Activated CD4-positive, alpha-beta memory T cell treated with anti-CD3 and anti-CD28 coated beads, Interleukin-2, amount 10 ng/mL, durations not matched to agents 7 days and 5 days (primary cell): ENCODE data around the gene SLC25A19. TPM values are rescaled to one million over a fixed set of nuclear protein-coding genes. Genes with fewer than 3 reads are reported as not detected.

Experiments
- CTCF ChIA-PET: fragments of 350-600 bp; sonication (Branson Sonifier 250); formaldehyde crosslinking; loops from one replicate; lab custom pipeline; 2021; ENCODE audit warnings: antibody characterized with exemption, inconsistent platforms; lab: Charles Lee
- POLR2A ChIA-PET: fragments of 350-600 bp; sonication (Branson Sonifier 250); formaldehyde crosslinking; loops from one replicate; lab custom pipeline; 2021; ENCODE audit warnings: antibody characterized with exemption; lab: Charles Lee
- DNase-seq: peaks from one replicate; pipeline ENCODE4 v3.0.0-alpha.2; 2020
- H3K27ac Mint-ChIP-seq: one replicate; pipeline ENCODE4 v1.8.0; 2021; ENCODE audit warnings: mild to moderate bottlenecking, mixed read lengths
- H3K27me3 Mint-ChIP-seq: one replicate; pipeline ENCODE4 v1.8.0; 2021; ENCODE audit warnings: mixed read lengths
- H3K36me3 Mint-ChIP-seq: one replicate; pipeline ENCODE4 v1.8.0; 2021; ENCODE audit warnings: low read depth, mixed read lengths
- H3K4me1 Mint-ChIP-seq: one replicate; pipeline ENCODE4 v1.8.0; 2021; ENCODE audit warnings: mixed read lengths
- H3K4me3 Mint-ChIP-seq: one replicate; pipeline ENCODE4 v1.8.0; 2021; ENCODE audit warnings: mild to moderate bottlenecking, mixed read lengths
- H3K9me3 Mint-ChIP-seq: one replicate; pipeline ENCODE4 v1.8.0; 2021; ENCODE audit warnings: mixed read lengths
- total RNA-seq, 2 experiments: library from RNA; stranded (reverse); gene quantifications; one replicate each; pipeline ENCODE4 v1.2.3, GENCODE V29; 2021

The SLC25A19 gene
- total RNA-seq = 10 to 100 TPM; 24.3 to 27.9 TPM

- Mint-ChIP-seq H3K4me3 (peak within 1 kb of the TSS; percentile 97), H3K4me1 (peaks cover 29% of the 10 kb centered on the region), H3K27me3 (no peaks in the 10 kb centered on the region), H3K36me3 (peaks cover 17% of the 10 kb centered on the region), H3K9me3 (no peaks in the 10 kb centered on the region), H3K27ac (peak within 1 kb of the TSS; percentile 100)
- POLR2A ChIA-PET = interaction anchor here (0.6 to 4.2 kb wide), 42 partner anchors 9 to 652 kb away, joined by 3 to 124 read pairs (median 5); partner anchors contain the start of genes ATP5PD, FBF1, FDXR and GALK1
- CTCF ChIA-PET = interaction anchor here (0.5 to 4.6 kb wide), 29 partner anchors 8 to 566 kb away, joined by 3 to 105 read pairs (median 4); partner anchors contain the start of genes CDR2L, GGA3, GRB2 and MIF4GD
- peak; percentile 99 for DNase-seq
Observed at GRCh38 chr17:75289115-75289831, at the start of gene SLC25A19. SLC25A19 (minus strand) TSS chr17:75289433; CDS start chr17:75286764, 2,669 bp downstream.

- Mint-ChIP-seq H3K27ac (peak overlapping the region; percentile 80), H3K27me3 (no peaks in the 10 kb centered on the region), H3K36me3 (peaks cover 17% of the 10 kb centered on the region), H3K4me3 (peak overlapping the region; percentile 38), H3K4me1 (peaks cover 57% of the 10 kb centered on the region), H3K9me3 (no peaks in the 10 kb centered on the region)
- POLR2A ChIA-PET = interaction anchor here (0.6 to 2.7 kb wide), 9 partner anchors 13 to 465 kb away, joined by 3 to 12 read pairs (median 4); partner anchors contain the start of genes GRB2 and SLC25A19
- CTCF ChIA-PET = interaction anchor here (0.6 to 4.5 kb wide), 10 partner anchors 9 to 318 kb away, joined by 3 to 30 read pairs (median 4); partner anchors contain the start of genes GRB2 and MIF4GD
- no peak for DNase-seq
Observed at GRCh38 chr17:75338335-75338734, 49.1 kb upstream of the SLC25A19 start.

GRCh38 chr17:75335315-75335714, 46.1 kb upstream of the SLC25A19 start:
- no peak for DNase-seq
- Mint-ChIP-seq H3K9me3 (no peaks in the 10 kb centered on the region), H3K27ac (no peak overlapping the region), H3K4me3 (no peak overlapping the region), H3K4me1 (peaks cover 57% of the 10 kb centered on the region), H3K36me3 (peaks cover 25% of the 10 kb centered on the region), H3K27me3 (no peaks in the 10 kb centered on the region)
- POLR2A ChIA-PET = interaction anchor here (1.0 kb wide), 2 partner anchors 9 to 19 kb away, joined by 3 to 4 read pairs; no protein-coding TSS in a partner anchor
- CTCF ChIA-PET = interaction anchor here (0.9 to 4.5 kb wide), 8 partner anchors 8 to 77 kb away, joined by 3 to 30 read pairs (median 4); partner anchors contain the start of gene MIF4GD

GRCh38 chr17:75334723-75335122, 45.5 kb upstream of the SLC25A19 start:
- Mint-ChIP-seq H3K27me3 (no peaks in the 10 kb centered on the region), H3K27ac (no peak overlapping the region), H3K4me1 (peaks cover 52% of the 10 kb centered on the region), H3K36me3 (peaks cover 21% of the 10 kb centered on the region), H3K4me3 (no peak overlapping the region), H3K9me3 (no peaks in the 10 kb centered on the region)
- ChIA-PET POLR2A (no interaction called here), CTCF (interaction anchor here (0.5 to 4.5 kb wide), 3 partner anchors 8 to 108 kb away, joined by 3 to 30 read pairs (median 3); no protein-coding TSS in a partner anchor)
- DNase-seq = no peak

- Mint-ChIP-seq H3K27me3 (no peaks in the 10 kb centered on the region), H3K9me3 (no peaks in the 10 kb centered on the region), H3K27ac (no peak overlapping the region), H3K4me1 (peaks cover 38% of the 10 kb centered on the region), H3K36me3 (peaks cover 21% of the 10 kb centered on the region), H3K4me3 (no peak overlapping the region)
- POLR2A ChIA-PET = interaction anchor here (0.8 to 1.0 kb wide), 2 partner anchors 41 to 74 kb away, joined by 3 read pairs; partner anchors contain the start of gene GRB2
- no peak for DNase-seq
- CTCF ChIA-PET = interaction anchor here (1.9 kb wide), 1 partner anchor 9 kb away, joined by 4 read pairs; no protein-coding TSS in a partner anchor
Observed at GRCh38 chr17:75331671-75332070, 42.4 kb upstream of the SLC25A19 start.

GRCh38 chr17:75327757-75328156, 38.5 kb upstream of the SLC25A19 start:
- ChIA-PET CTCF (interaction anchor here (1.0 to 1.7 kb wide), 2 partner anchors 76 to 84 kb away, joined by 3 read pairs; no protein-coding TSS in a partner anchor), POLR2A (interaction anchor here (2.0 kb wide), 2 partner anchors 57 to 78 kb away, joined by 5 to 6 read pairs; partner anchors contain the start of genes GRB2 and MIF4GD)
- no peaks in the 10 kb centered on the region for H3K27me3 Mint-ChIP-seq
- H3K4me1 Mint-ChIP-seq = peaks cover 28% of the 10 kb centered on the region
- no peaks in the 10 kb centered on the region for H3K9me3 Mint-ChIP-seq
- peaks cover 31% of the 10 kb centered on the region for H3K36me3 Mint-ChIP-seq
- DNase-seq = no peak
- no peak overlapping the region for H3K27ac Mint-ChIP-seq
- H3K4me3 Mint-ChIP-seq = no peak overlapping the region

GRCh38 chr17:75326226-75326848, 37.1 kb upstream of the SLC25A19 start:
- ChIA-PET CTCF (interaction anchor here (0.6 to 1.7 kb wide), 6 partner anchors 9 to 80 kb away, joined by 3 to 5 read pairs (median 3); partner anchors contain the start of genes GRB2 and SLC25A19), POLR2A (interaction anchor here (0.7 to 2.0 kb wide), 6 partner anchors 21 to 79 kb away, joined by 3 to 6 read pairs (median 4); partner anchors contain the start of genes GRB2, MIF4GD and SLC25A19)
- H3K36me3 Mint-ChIP-seq = peaks cover 25% of the 10 kb centered on the region
- H3K4me3 Mint-ChIP-seq = no peak overlapping the region
- H3K27ac Mint-ChIP-seq = no peak overlapping the region
- no peaks in the 10 kb centered on the region for H3K27me3 Mint-ChIP-seq
- no peaks in the 10 kb centered on the region for H3K9me3 Mint-ChIP-seq
- no peak for DNase-seq
- peaks cover 16% of the 10 kb centered on the region for H3K4me1 Mint-ChIP-seq

GRCh38 chr17:75325827-75326225, 36.6 kb upstream of the SLC25A19 start:
- DNase-seq = no peak
- no peaks in the 10 kb centered on the region for H3K27me3 Mint-ChIP-seq
- H3K9me3 Mint-ChIP-seq = no peaks in the 10 kb centered on the region
- ChIA-PET POLR2A (interaction anchor here (1.0 to 2.0 kb wide), 4 partner anchors 22 to 80 kb away, joined by 3 to 6 read pairs (median 4); partner anchors contain the start of genes GRB2 and SLC25A19), CTCF (interaction anchor here (0.6 to 1.2 kb wide), 4 partner anchors 10 to 80 kb away, joined by 3 to 5 read pairs (median 4); partner anchors contain the start of genes GRB2 and SLC25A19)
- H3K4me3 Mint-ChIP-seq = no peak overlapping the region
- peak overlapping the region; percentile 21 for H3K27ac Mint-ChIP-seq
- peaks cover 27% of the 10 kb centered on the region for H3K36me3 Mint-ChIP-seq
- H3K4me1 Mint-ChIP-seq = peaks cover 15% of the 10 kb centered on the region

GRCh38 chr17:75325348-75325747, 36.1 kb upstream of the SLC25A19 start:
- DNase-seq = no peak
- Mint-ChIP-seq H3K4me3 (no peak overlapping the region), H3K36me3 (peaks cover 29% of the 10 kb centered on the region), H3K27me3 (no peaks in the 10 kb centered on the region), H3K4me1 (peaks cover 15% of the 10 kb centered on the region), H3K9me3 (no peaks in the 10 kb centered on the region), H3K27ac (peak overlapping the region; percentile 42)
- CTCF ChIA-PET = interaction anchor here (1.2 to 1.3 kb wide), 2 partner anchors 69 to 76 kb away, joined by 3 to 4 read pairs; no protein-coding TSS in a partner anchor
- POLR2A ChIA-PET = interaction anchor here (1.0 to 1.7 kb wide), 3 partner anchors 12 to 37 kb away, joined by 3 to 4 read pairs (median 4); partner anchors contain the start of gene SLC25A19

GRCh38 chr17:75321506-75321905, 32.3 kb upstream of the SLC25A19 start:
- H3K9me3 Mint-ChIP-seq = no peaks in the 10 kb centered on the region
- CTCF ChIA-PET = interaction anchor here (0.5 to 4.5 kb wide), 10 partner anchors 10 to 93 kb away, joined by 3 to 46 read pairs (median 8); partner anchors contain the start of genes GRB2 and SLC25A19
- POLR2A ChIA-PET = interaction anchor here (0.9 to 3.1 kb wide), 6 partner anchors 17 to 88 kb away, joined by 3 to 24 read pairs (median 4); partner anchors contain the start of genes GRB2 and SLC25A19
- H3K36me3 Mint-ChIP-seq = peaks cover 42% of the 10 kb centered on the region
- H3K27me3 Mint-ChIP-seq = no peaks in the 10 kb centered on the region
- H3K4me3 Mint-ChIP-seq = no peak overlapping the region
- peaks cover 18% of the 10 kb centered on the region for H3K4me1 Mint-ChIP-seq
- H3K27ac Mint-ChIP-seq = no peak overlapping the region
- no peak for DNase-seq

GRCh38 chr17:75319904-75320691, 30.9 kb upstream of the SLC25A19 start:
- H3K4me3 Mint-ChIP-seq = no peak overlapping the region
- no peak for DNase-seq
- peaks cover 34% of the 10 kb centered on the region for H3K36me3 Mint-ChIP-seq
- ChIA-PET CTCF (interaction anchor here (1.3 to 4.5 kb wide), 2 partner anchors 10 to 85 kb away, joined by 3 to 46 read pairs; partner anchors contain the start of gene GRB2), POLR2A (interaction anchor here (1.5 kb wide), 1 partner anchor 16 kb away, joined by 3 read pairs; no protein-coding TSS in a partner anchor)
- no peaks in the 10 kb centered on the region for H3K27me3 Mint-ChIP-seq
- H3K4me1 Mint-ChIP-seq = peaks cover 22% of the 10 kb centered on the region
- H3K27ac Mint-ChIP-seq = no peak overlapping the region
- H3K9me3 Mint-ChIP-seq = no peaks in the 10 kb centered on the region
